OCI-LY3 (cell line): ENCODE data around the gene RALY.

ENCODE experiments used
- CTCF ChIP-seq: fragments of 200-600, 300-600 bp; sonication (generic); IDR thresholded peaks from 2 replicates; pipeline ENCODE4 v1.5.1; 2014; ENCODE audit warnings: antibody characterized with exemption, low read length, low read depth
- EZH2phosphoT487 ChIP-seq: fragments of 200-600 bp; shearing (Covaris generic); IDR thresholded peaks from 2 replicates; pipeline ENCODE4 v1.6.1; 2018; ENCODE audit warnings: antibody characterized with exemption, mixed run types, low read depth

- TF ChIP-seq CTCF = no peak
- no peak for TF ChIP-seq EZH2phosphoT487
Observed at GRCh38 chr20:34061695-34062094, 68.0 kb downstream of the RALY start.
